22Rv1 (cell line): ENCODE measurements around the gene PTPRC.

ENCODE experiments used
- H3K27ac ChIP-seq: fragments of 450-650 bp; 2 replicates; pipeline ENCODE4 v1.5.1; 2017
- CTCF ChIP-seq: fragments of 450-650 bp; IDR thresholded peaks from 2 replicates; pipeline ENCODE4 v1.5.1; 2017; ENCODE audit warnings: mild to moderate bottlenecking
- ZFX ChIP-seq: fragments of 450-650 bp; IDR thresholded peaks from 2 replicates; pipeline ENCODE4 v1.6.1; 2017; ENCODE audit warnings: antibody characterized with exemption, borderline replicate concordance

PTPRC gene

GRCh38 chr1:198674009-198674408 is 35.2 kb downstream of the PTPRC start:
- no peak overlapping the region for H3K27ac ChIP-seq

GRCh38 chr1:198676253-198676652 is 37.4 kb downstream of the PTPRC start:
- TF ChIP-seq ZFX, result no peak
- TF ChIP-seq CTCF, result no peak
- no peak overlapping the region for H3K27ac ChIP-seq

More at GRCh38 chr1:198674009-198674408, 35.2 kb downstream of the PTPRC start:
- TF ChIP-seq ZFX (no peak), CTCF (no peak)

GRCh38 chr1:198677027-198677426 is 38.2 kb downstream of the PTPRC start:
- TF ChIP-seq ZFX (no peak), CTCF (no peak)
- H3K27ac ChIP-seq, result no peak overlapping the region

GRCh38 chr1:198677871-198678270 is 39.0 kb downstream of the PTPRC start:
- TF ChIP-seq CTCF, result no peak
- no peak for TF ChIP-seq ZFX
- no peak overlapping the region for H3K27ac ChIP-seq

GRCh38 chr1:198678301-198678836 is 39.5 kb downstream of the PTPRC start:
- TF ChIP-seq CTCF (no peak), ZFX (no peak)
- H3K27ac ChIP-seq, result no peak overlapping the region

- TF ChIP-seq ZFX (no peak), CTCF (no peak)
- no peak overlapping the region for H3K27ac ChIP-seq
These were observed 40.1 kb downstream of the PTPRC start for GRCh38 chr1:198678901-198679329.

- no peak overlapping the region for H3K27ac ChIP-seq
- TF ChIP-seq CTCF (no peak), ZFX (no peak)
These were observed 40.8 kb downstream of the PTPRC start for GRCh38 chr1:198679535-198680173.
